OCI-LY7 (cell line): ENCODE data around the gene PKP1. TPM values are rescaled to one million over a fixed set of nuclear protein-coding genes. Genes with fewer than 3 reads are reported as not detected.

Experiments used
- BruUV-seq: library from RNA; stranded (reverse); fragments of 400-500 nt; replicated peaks from 2 replicates; lab custom pipeline; 2021; lab: Mats Ljungman, UMichigan
- CTCF ChIA-PET: fragments of 300-600 bp; sonication (Branson Sonifier 250); formaldehyde crosslinking; loops from one replicate; lab custom pipeline; 2022; ENCODE audit warnings: antibody characterized with exemption; ENCODE audit not compliant: unreplicated experiment; lab: Charles Lee
- POLR2A ChIA-PET: fragments of 300-600 bp; sonication (Branson Sonifier 250); formaldehyde crosslinking; loops from one replicate; lab custom pipeline; 2022; ENCODE audit warnings: antibody characterized with exemption; lab: Charles Lee
- DNase-seq: peaks from one replicate; pipeline ENCODE4 v3.0.0-alpha.2; 2015; ENCODE audit warnings: low spot score
- H2AFZ ChIP-seq: fragments of 200-600 bp; sonication (generic), shearing (Covaris generic); 2 replicates; pipeline ENCODE4 v1.6.1; 2014; ENCODE audit warnings: mild to moderate bottlenecking, antibody characterized with exemption, low read length, moderate library complexity
- H3K27ac ChIP-seq: fragments of 200-600 bp; sonication (generic); 2 replicates; pipeline ENCODE4 v1.5.1; 2014; ENCODE audit warnings: mixed run types, low read depth, mild to moderate bottlenecking, moderate library complexity, low read length, inconsistent platforms; ENCODE audit not compliant: poor library complexity, severe bottlenecking
- H3K36me3 ChIP-seq: fragments of 200-600 bp; sonication (generic); 2 replicates; pipeline ENCODE4 v1.6.1; 2014; ENCODE audit warnings: mild to moderate bottlenecking, antibody characterized with exemption, low read length, moderate library complexity, mixed read lengths; ENCODE audit not compliant: insufficient read depth
- H3K4me1 ChIP-seq: fragments of 200-600 bp; sonication (generic); 2 replicates; pipeline ENCODE4 v1.5.1; 2014; ENCODE audit warnings: mild to moderate bottlenecking, low read length; ENCODE audit not compliant: insufficient read depth, poor library complexity, severe bottlenecking
- H3K4me2 ChIP-seq: fragments of 200-600 bp; sonication (generic); 2 replicates; pipeline ENCODE4 v1.6.1; 2014; ENCODE audit warnings: mild to moderate bottlenecking, low read length
- H3K4me3 ChIP-seq: fragments of 200-600 bp; sonication (generic); 2 replicates; pipeline ENCODE4 v1.5.1; 2014; ENCODE audit warnings: mild to moderate bottlenecking, low read depth, low read length; ENCODE audit not compliant: poor library complexity, severe bottlenecking
- H3K79me2 ChIP-seq: fragments of 200-600 bp; sonication (generic); 2 replicates; pipeline ENCODE4 v1.6.1; 2016; ENCODE audit warnings: low read depth, mild to moderate bottlenecking, low read length, moderate library complexity, mixed read lengths; ENCODE audit not compliant: insufficient read depth
- H3K9me2 ChIP-seq: fragments of 200-600 bp; sonication (generic); 2 replicates; pipeline ENCODE4 v1.6.1; 2016; ENCODE audit warnings: mild to moderate bottlenecking, low read length, mixed read lengths; ENCODE audit not compliant: insufficient read depth
- H3K9me3 ChIP-seq: fragments of 200-600 bp; sonication (generic); 2 replicates; pipeline ENCODE4 v1.6.1; 2014; ENCODE audit warnings: mild to moderate bottlenecking, mixed run types, low read length, mixed read lengths
- H4K20me1 ChIP-seq: fragments of 200-600 bp; sonication (generic); 2 replicates; pipeline ENCODE4 v1.6.1; 2014; ENCODE audit warnings: mild to moderate bottlenecking, antibody characterized with exemption, low read length, moderate library complexity, mixed read lengths; ENCODE audit not compliant: insufficient read depth
- EZH2phosphoT487 ChIP-seq: fragments of 200-600 bp; sonication (generic); IDR thresholded peaks from 2 replicates; pipeline ENCODE4 v1.6.1; 2018; ENCODE audit warnings: low read depth, borderline replicate concordance, mild to moderate bottlenecking, mixed run types, antibody characterized with exemption, low read length, moderate library complexity, mixed read lengths
- intact Hi-C: fragments of 100-400 bp; cut with micrococcal nuclease; formaldehyde crosslinking; loops from one replicate; pipeline ENCODE4 v1.10.0; 2022; ENCODE audit not compliant: unreplicated experiment
- total RNA-seq, 2 experiments: library from RNA; depleted of rRNA in 1 of 2; stranded (reverse); fragments of >200 nt in 1 of 2; shearing (Covaris generic) in 1 of 2; gene quantifications; 2 replicates each; pipeline ENCODE4 v1.2.3, GENCODE V29; 2014 to 2022
- TF ChIP-seq, protein P1 (sequence below): fragments of 200-600 bp; sonication (generic); conservative IDR thresholded peaks from 2 replicates; pipeline ENCODE4 v1.5.1; 2014; ENCODE audit warnings: mild to moderate bottlenecking, antibody characterized with exemption, low read length, moderate library complexity, mixed read lengths

PKP1 gene
- total RNA-seq, 2 experiments from 2014 or later, result not detected

DNA sequence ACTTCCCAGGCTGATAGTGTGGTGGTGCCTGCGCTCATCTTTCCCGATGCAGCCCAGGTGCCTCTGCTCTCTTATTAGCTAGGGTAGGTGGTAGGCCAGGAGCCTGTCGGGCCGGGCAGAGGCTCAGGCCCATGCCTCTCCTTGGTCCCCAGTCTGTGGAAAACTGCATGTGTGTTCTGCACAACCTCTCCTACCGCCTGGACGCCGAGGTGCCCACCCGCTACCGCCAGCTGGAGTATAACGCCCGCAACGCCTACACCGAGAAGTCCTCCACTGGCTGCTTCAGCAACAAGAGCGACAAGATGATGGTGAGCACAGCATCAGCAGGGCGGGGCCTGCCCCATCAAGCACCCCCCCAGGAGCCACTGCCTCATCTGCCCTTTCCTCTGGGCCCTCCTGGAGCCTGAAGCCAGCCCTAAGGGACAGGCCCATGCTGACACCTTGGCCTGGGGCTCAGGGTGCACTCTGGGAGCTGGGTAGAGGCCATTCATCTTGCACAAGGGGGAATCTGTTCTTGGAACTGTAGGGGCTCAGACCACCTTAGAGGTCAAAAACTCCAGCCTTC is 38.6 kb downstream of the PKP1 start:
- Histone ChIP-seq H3K9me3 (no peaks in the 10 kb centered on the region), H2AFZ (no peak overlapping the region), H3K9me2 (no peaks in the 10 kb centered on the region), H3K79me2 (no peaks in the 10 kb centered on the region), H3K36me3 (no peaks in the 10 kb centered on the region), H3K4me2 (no peak overlapping the region), H3K4me1 (no peaks in the 10 kb centered on the region), H3K27ac (no peak overlapping the region), H4K20me1 (no peaks in the 10 kb centered on the region), H3K4me3 (no peak overlapping the region)
- TF ChIP-seq EZH2phosphoT487, result no peak
- TF ChIP-seq, protein P1, sequence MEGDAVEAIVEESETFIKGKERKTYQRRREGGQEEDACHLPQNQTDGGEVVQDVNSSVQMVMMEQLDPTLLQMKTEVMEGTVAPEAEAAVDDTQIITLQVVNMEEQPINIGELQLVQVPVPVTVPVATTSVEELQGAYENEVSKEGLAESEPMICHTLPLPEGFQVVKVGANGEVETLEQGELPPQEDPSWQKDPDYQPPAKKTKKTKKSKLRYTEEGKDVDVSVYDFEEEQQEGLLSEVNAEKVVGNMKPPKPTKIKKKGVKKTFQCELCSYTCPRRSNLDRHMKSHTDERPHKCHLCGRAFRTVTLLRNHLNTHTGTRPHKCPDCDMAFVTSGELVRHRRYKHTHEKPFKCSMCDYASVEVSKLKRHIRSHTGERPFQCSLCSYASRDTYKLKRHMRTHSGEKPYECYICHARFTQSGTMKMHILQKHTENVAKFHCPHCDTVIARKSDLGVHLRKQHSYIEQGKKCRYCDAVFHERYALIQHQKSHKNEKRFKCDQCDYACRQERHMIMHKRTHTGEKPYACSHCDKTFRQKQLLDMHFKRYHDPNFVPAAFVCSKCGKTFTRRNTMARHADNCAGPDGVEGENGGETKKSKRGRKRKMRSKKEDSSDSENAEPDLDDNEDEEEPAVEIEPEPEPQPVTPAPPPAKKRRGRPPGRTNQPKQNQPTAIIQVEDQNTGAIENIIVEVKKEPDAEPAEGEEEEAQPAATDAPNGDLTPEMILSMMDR, result no peak
- POLR2A ChIA-PET, result interaction anchor here (0.6 kb wide), 1 partner anchor 722 kb away, joined by 4 read pairs; no protein-coding TSS in a partner anchor
- intact Hi-C loops, result no loop called here
- BruUV-seq, result no TSS peak
- no peak for DNase-seq
- CTCF ChIA-PET, result no interaction called here

DNA sequence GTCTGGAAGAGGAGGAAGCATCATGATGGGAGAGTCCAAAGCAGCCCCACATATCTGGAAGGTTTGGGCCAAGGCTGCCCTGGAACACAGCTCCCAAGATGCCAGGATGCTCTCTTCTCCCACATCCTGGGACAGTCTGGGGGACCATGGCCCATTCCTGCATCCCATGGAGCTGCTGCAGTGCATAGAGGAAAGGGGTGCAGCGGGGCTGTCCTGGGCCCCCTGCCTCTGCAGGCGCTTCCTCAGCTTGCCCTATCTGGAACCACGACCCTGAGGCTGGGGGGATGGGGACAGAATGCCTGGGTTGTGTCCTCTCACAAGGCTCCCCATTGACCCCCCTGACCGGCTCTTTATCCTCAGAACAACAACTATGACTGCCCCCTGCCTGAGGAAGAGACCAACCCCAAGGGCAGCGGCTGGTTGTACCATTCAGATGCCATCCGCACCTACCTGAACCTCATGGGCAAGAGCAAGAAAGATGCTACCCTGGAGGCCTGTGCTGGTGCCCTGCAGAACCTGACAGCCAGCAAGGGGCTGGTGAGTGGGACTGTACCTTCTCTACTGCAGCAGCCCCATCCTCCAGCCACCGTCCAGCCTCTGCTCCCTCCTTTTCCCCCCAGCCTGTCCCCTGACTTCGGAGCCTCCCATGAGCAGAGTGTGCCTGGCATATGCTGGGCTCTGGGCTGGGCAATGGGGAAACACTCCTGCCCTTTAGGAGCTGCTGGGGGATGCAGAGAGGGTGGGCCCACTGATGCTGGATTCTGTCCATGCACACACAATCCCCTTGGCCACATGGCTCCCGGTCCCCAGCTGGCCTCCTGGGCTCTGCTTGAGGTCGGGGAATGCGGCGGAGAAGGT is 39.6 kb downstream of the PKP1 start:
- Histone ChIP-seq H3K9me3 (no peaks in the 10 kb centered on the region), H3K4me1 (no peaks in the 10 kb centered on the region), H3K79me2 (no peaks in the 10 kb centered on the region), H3K36me3 (no peaks in the 10 kb centered on the region), H2AFZ (no peak overlapping the region), H3K9me2 (no peaks in the 10 kb centered on the region), H4K20me1 (no peaks in the 10 kb centered on the region), H3K27ac (no peak overlapping the region), H3K4me2 (no peak overlapping the region), H3K4me3 (no peak overlapping the region)
- intact Hi-C loops, result no loop called here
- POLR2A ChIA-PET, result interaction anchor here (0.6 to 1.0 kb wide), 2 partner anchors 23 to 721 kb away, joined by 3 to 4 read pairs; no protein-coding TSS in a partner anchor
- no TSS peak for BruUV-seq
- no peak for TF ChIP-seq EZH2phosphoT487
- TF ChIP-seq, protein P1, result no peak
- CTCF ChIA-PET, result no interaction called here
- no peak for DNase-seq

DNA sequence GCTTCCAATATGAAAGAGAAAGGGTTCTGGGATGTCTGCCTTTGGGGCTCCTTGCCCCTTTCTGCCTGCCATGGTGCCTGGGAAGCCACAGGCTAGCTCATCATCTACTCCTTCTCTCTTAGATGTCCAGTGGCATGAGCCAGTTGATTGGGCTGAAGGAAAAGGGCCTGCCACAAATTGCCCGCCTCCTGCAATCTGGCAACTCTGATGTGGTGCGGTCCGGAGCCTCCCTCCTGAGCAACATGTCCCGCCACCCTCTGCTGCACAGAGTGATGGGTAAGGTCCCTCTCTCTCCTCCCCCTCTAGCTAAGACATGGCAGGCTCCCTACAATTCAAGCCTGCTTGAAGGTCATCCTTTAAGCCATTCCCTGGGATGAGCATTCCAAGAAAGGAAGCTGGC is 41.0 kb downstream of the PKP1 start:
- no peaks in the 10 kb centered on the region for H3K36me3 ChIP-seq
- H3K9me3 ChIP-seq, result no peaks in the 10 kb centered on the region
- H3K79me2 ChIP-seq, result no peaks in the 10 kb centered on the region
- CTCF ChIA-PET, result no interaction called here
- no TSS peak for BruUV-seq
- TF ChIP-seq EZH2phosphoT487, result no peak
- TF ChIP-seq, protein P1, result no peak
- no peak for DNase-seq
- intact Hi-C loops, result no loop called here
- no peak overlapping the region for H3K4me3 ChIP-seq
- no peaks in the 10 kb centered on the region for H4K20me1 ChIP-seq
- no peaks in the 10 kb centered on the region for H3K9me2 ChIP-seq
- H3K27ac ChIP-seq, result no peak overlapping the region
- no peak overlapping the region for H3K4me2 ChIP-seq
- H3K4me1 ChIP-seq, result no peaks in the 10 kb centered on the region
- no peak overlapping the region for H2AFZ ChIP-seq
- POLR2A ChIA-PET, result no interaction called here
